Stimulated activated CD4-positive, alpha-beta T cell treated with anti-CD3 and anti-CD28 coated beads, Interleukin-4, amount 100 ng/mL, for 48 hours (primary cell): ENCODE measurements around the gene CRYGC.

Experiments used
- DNase-seq, 2 donors: peaks; one replicate each; pipeline ENCODE4 v3.0.0-alpha.2; 2020; ENCODE audit warnings: low read depth in 2 of 2

The CRYGC gene

DNA sequence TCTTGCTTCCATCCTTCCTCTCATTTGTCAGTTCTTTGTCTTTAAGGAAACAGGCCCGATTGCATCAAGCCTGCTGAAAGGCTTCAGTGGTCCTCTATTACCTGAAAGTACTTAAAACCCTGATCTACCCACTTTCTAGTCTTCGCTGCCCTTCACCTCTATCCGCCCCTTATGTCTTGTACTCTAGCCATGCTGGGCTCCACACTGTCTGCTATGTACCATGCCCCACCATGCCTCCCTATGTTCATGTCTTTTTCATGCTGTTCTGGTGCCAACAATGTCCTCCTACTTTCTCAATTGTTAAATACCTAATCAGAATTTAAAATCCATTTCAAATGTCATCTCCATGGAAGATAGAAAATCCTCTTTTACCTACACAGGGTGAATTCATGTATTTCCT is 33.5 kb downstream of the CRYGC start:
- no peak for DNase-seq

DNA sequence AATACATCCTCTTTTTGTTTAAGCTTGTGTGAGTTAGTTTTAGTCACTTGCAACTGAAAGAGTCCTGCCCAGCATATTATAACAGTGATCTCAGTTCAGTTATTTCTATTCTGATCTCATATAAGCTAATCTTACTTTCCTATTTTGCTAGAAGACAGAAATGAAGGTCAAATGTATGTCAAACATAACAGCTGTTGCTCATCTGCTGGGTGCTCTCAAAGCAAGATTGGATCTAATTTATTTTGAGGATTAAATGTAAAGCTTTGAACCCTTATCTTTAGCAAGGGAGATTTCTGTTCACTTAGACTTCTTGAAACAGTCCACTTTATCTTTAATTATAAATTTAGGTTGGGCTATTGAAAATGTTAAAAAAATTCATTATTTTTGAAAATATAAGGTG is 36.5 kb downstream of the CRYGC start:
- no peak for DNase-seq

DNA sequence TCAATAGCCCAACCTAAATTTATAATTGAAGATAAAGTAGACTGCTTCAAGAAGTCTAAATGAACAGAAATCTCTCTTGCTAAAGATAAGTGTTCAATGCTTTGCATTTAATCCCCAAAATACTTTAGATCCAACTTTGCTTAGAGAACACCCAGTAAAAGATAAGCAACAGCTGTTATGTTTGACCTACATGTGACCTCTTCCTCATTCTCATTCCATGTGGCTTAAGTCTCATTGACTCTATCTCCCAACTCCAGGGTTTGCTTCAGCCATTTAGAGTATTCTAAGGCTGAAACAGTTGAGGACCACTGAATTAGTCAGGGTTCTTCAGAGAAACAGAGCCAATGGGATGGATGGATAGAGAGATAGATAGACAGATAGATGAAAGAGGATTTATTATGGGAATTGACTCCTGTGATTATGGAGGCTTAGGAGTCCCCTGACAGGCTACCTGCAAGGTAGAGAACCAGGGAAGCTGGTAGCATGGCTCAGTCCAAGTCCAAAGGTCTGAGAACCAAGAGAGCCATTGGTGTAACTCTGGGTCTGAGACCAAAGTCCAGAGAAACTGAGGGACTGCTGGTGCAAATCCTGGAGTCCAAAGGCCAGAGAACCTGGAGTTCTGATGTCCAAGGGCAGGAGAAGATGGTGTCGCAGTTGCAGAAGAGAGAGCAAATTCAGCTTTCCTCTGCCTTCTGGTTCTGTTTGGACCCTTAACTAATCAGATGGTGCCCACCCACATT is 37.4 kb downstream of the CRYGC start:
- no peak for DNase-seq

DNA sequence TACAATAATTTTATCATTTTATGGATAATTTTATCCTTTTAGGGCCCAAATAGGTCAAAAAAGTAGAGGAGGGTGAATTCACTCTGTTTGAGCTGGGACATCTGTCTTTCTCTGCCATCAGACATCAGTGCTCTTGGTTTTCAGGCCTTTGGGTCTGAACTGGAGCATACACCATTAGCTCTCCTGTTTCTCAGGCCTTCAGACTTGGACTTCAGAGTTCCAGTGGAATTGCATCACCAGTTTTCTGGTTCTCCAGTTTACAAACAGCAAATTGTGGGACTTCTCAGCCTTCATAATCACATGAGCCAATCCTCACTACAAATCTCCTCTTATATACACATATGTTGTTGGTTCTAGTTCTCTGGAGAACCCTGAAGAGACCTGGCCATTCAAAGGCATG is 39.2 kb downstream of the CRYGC start:
- no peak for DNase-seq

DNA sequence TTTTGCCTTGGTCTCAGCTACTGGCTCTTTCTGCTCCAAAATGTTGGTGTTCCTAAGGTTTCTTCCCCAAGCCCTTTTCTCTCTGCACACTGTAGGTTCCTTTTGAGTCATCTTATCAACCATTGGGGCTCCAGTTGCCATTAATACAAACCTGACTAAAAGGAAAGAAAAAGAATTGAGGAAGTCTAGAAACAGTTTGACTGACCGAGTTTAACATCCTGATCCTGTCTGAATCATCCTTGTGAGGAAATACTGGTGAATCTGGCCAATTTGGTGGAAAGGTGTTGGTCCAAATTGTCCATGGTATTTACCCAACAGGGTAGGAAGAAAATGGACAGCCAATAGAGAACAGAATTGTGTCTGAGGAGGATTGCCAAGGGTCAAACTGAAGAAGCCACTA is 43.6 kb downstream of the CRYGC start:
- no peak for DNase-seq

DNA sequence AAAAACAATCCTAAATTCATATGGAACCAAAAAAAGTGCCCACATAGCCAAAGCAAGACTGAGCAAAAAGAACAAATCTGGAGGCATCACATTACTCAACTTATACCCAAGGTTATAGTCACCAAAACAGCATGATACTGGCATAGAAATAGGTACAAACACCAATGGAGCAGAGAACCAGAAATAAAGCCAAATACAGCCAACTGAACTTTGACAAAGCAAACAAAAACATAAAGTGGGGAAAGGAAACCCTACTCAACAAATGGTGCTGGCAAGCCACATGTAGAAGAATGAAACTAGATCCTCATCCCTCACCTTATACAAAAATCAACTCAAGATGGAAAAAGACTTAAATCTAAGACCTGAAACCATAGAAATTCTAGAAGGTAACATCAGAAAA is 45.8 kb downstream of the CRYGC start:
- DNase-seq = no peak
